HL-60 (cell line): Measurements from ENCODE around the gene TPCN2.
A peak's percentile ranks its signal among the peaks of the same experiment; 100 is the strongest.

ENCODE experiments used
- DNase-seq, 2 experiments: peaks; one replicate each; pipeline ENCODE4 v3.0.0-alpha.2; 2010 to 2020; ENCODE audit warnings: low read depth in 1 of 2, low spot score in 1 of 2
- H3K27ac ChIP-seq: fragments of 250-450 bp; sonication (Bioruptor Pico); replicated peaks from 2 replicates; pipeline ENCODE4 v1.5.1; 2020; ENCODE audit warnings: mild to moderate bottlenecking, moderate library complexity
- H3K27me3 ChIP-seq: fragments of 250-450 bp; sonication (Bioruptor Pico); 2 replicates; pipeline ENCODE4 v1.5.1; 2021; ENCODE audit warnings: mild to moderate bottlenecking, moderate library complexity; ENCODE audit not compliant: insufficient read depth, poor library complexity, severe bottlenecking
- H3K4me3 ChIP-seq: replicated peaks from 2 replicates; pipeline ENCODE4 v1.5.1; 2011; ENCODE audit warnings: mild to moderate bottlenecking, control low read depth, low read length; ENCODE audit not compliant: insufficient read depth
- GABPA ChIP-seq: IDR thresholded peaks from 2 replicates; pipeline ENCODE4 v1.6.1; 2012; ENCODE audit warnings: low read depth
- POLR2AphosphoS5 ChIP-seq: IDR thresholded peaks from 2 replicates; pipeline ENCODE4 v1.6.1; 2012; ENCODE audit warnings: low read depth
- SPI1 ChIP-seq: IDR thresholded peaks from 2 replicates; pipeline ENCODE4 v1.6.1; 2012; ENCODE audit warnings: low read depth, mild to moderate bottlenecking, borderline replicate concordance
- TF ChIP-seq, protein P1 (sequence below): IDR thresholded peaks from one replicate; pipeline ENCODE4 v1.5.1; 2011; ENCODE audit warnings: low read length, control low read depth, inconsistent platforms; ENCODE audit not compliant: insufficient read depth
- TF ChIP-seq, protein P2 (sequence below): IDR thresholded peaks from 2 replicates; pipeline ENCODE4 v1.6.1; 2012; ENCODE audit warnings: low read depth; ENCODE audit not compliant: insufficient replicate concordance

Gene TPCN2

DNA sequence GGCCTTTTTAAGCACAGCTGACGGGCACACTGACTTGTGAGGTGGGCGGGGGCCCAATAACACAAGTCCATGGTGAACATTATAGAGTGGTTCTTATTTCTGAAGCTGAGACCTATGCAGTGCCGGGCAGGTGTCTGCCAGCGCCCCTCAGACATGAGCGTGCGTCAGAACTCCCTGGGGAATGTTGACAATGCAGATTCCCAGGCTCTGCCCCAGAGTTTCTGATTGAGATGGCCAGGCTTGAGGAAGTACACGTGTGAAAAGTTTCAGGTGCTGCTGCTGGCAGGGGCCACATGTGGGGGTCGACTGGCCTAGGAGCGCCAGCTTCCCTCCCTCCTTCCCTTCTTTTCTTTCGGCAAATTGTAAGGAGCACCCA lies 46.2 kb downstream of the TPCN2 start:
- DNase-seq = no peak
- TF ChIP-seq POLR2AphosphoS5 (no peak), SPI1 (no peak), GABPA (no peak)
- TF ChIP-seq, protein P1, sequence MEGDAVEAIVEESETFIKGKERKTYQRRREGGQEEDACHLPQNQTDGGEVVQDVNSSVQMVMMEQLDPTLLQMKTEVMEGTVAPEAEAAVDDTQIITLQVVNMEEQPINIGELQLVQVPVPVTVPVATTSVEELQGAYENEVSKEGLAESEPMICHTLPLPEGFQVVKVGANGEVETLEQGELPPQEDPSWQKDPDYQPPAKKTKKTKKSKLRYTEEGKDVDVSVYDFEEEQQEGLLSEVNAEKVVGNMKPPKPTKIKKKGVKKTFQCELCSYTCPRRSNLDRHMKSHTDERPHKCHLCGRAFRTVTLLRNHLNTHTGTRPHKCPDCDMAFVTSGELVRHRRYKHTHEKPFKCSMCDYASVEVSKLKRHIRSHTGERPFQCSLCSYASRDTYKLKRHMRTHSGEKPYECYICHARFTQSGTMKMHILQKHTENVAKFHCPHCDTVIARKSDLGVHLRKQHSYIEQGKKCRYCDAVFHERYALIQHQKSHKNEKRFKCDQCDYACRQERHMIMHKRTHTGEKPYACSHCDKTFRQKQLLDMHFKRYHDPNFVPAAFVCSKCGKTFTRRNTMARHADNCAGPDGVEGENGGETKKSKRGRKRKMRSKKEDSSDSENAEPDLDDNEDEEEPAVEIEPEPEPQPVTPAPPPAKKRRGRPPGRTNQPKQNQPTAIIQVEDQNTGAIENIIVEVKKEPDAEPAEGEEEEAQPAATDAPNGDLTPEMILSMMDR = no peak
- TF ChIP-seq, protein P2, sequence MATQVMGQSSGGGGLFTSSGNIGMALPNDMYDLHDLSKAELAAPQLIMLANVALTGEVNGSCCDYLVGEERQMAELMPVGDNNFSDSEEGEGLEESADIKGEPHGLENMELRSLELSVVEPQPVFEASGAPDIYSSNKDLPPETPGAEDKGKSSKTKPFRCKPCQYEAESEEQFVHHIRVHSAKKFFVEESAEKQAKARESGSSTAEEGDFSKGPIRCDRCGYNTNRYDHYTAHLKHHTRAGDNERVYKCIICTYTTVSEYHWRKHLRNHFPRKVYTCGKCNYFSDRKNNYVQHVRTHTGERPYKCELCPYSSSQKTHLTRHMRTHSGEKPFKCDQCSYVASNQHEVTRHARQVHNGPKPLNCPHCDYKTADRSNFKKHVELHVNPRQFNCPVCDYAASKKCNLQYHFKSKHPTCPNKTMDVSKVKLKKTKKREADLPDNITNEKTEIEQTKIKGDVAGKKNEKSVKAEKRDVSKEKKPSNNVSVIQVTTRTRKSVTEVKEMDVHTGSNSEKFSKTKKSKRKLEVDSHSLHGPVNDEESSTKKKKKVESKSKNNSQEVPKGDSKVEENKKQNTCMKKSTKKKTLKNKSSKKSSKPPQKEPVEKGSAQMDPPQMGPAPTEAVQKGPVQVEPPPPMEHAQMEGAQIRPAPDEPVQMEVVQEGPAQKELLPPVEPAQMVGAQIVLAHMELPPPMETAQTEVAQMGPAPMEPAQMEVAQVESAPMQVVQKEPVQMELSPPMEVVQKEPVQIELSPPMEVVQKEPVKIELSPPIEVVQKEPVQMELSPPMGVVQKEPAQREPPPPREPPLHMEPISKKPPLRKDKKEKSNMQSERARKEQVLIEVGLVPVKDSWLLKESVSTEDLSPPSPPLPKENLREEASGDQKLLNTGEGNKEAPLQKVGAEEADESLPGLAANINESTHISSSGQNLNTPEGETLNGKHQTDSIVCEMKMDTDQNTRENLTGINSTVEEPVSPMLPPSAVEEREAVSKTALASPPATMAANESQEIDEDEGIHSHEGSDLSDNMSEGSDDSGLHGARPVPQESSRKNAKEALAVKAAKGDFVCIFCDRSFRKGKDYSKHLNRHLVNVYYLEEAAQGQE = no peak
- Histone ChIP-seq H3K27me3 (no peaks in the 10 kb centered on the region), H3K27ac (no peak overlapping the region), H3K4me3 (no peak overlapping the region)

DNA sequence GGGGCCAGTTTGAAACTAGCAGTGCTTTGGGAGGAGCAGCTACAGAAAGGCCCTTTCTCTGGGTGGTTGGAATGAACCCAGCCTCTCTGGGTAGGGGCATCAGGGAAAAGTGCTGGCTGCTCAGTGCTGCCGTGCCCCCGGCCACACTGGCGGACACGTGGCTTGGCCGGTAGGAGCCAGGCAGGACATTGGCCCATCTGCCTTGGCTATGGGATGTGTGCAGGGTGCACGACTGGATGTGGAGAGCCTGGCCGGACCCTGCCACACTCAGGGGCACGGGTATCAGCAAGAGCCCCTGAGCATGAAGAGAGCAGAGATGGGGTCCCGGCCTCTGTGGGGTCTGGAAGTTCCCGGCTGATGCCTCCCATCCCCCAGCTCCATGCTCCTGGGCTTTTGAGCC lies 46.6 kb downstream of the TPCN2 start:
- H3K27me3 ChIP-seq = no peaks in the 10 kb centered on the region
- no peak overlapping the region for H3K4me3 ChIP-seq
- no peak for TF ChIP-seq GABPA
- TF ChIP-seq SPI1 = no peak
- TF ChIP-seq, protein P2 = no peak
- TF ChIP-seq, protein P1 = no peak
- no peak for TF ChIP-seq POLR2AphosphoS5
- no peak overlapping the region for H3K27ac ChIP-seq
- no peak for DNase-seq

DNA sequence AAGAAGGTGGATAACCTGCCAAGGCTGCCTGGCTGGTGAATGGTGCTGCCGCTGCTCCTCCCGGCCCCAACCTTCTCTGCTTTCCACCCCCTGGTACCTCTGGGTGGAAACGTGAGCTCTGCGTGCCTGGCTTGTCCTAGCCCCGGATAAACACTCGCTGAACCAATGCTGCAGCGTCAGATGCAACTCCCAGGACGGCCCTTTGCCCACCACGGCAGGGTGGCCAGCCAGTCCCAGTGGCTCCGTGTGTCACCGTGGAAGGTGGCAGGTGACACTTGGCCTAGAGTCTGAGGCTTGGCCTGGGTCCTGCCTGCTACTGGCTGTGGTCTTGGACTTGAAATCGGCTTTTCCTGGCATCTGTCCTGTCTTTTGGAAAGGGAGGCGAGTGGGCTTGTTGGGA lies 47.7 kb downstream of the TPCN2 start:
- Histone ChIP-seq H3K4me3 (no peak overlapping the region), H3K27me3 (no peaks in the 10 kb centered on the region), H3K27ac (no peak overlapping the region)
- DNase-seq = no peak
- no peak for TF ChIP-seq GABPA
- TF ChIP-seq, protein P1 = no peak

DNA sequence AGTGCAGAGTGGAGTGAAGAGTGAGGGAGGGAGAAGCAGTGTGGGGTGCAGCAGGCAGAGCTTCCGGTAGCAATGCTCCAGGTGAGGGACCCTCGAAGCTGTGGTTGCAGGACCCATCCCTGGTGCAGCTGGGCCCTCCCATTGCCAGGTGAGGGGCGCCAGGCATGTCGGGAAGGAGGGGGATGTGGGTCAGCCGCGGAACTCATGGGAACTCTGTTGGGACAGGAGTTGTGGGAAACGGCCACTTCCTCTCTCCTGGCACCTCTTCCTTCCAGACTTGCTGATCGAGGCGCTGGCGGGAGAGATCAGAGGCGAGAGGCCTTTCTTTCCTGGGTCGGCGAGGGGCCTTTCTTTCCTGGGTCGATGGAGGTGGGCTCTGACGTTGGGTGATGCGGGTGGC lies 48.5 kb downstream of the TPCN2 start:
- H3K27me3 ChIP-seq = no peaks in the 10 kb centered on the region
- TF ChIP-seq, protein P2 = no peak
- TF ChIP-seq SPI1 = peak; percentile 20; the same call in 1 of the 2 replicates
- DNase-seq = no peak
- no peak overlapping the region for H3K4me3 ChIP-seq
- no peak overlapping the region for H3K27ac ChIP-seq
